Uterus (tissue), 4 donors: ENCODE results near the gene C20orf173. TPM values are rescaled to one million over a fixed set of nuclear protein-coding genes. Genes with fewer than 3 reads are reported as not detected.

Experiments
- DNase-seq, 2 donors: peaks; one replicate each; pipeline ENCODE4 v3.0.0-alpha.2; 2019 to 2020
- H3K27ac ChIP-seq, 2 donors: fragments of 200-600 bp; sonication (generic); 1 replicate in 1 of 2; 2 replicates in 1 of 2; pipeline ENCODE4 v1.5.1; 2016 to 2018
- H3K27me3 ChIP-seq, 2 donors: fragments of 200-600 bp; sonication (generic); one replicate each; pipeline ENCODE4 v1.5.1; 2018 to 2019; ENCODE audit warnings: control low read depth in 1 of 2
- H3K36me3 ChIP-seq, 2 donors: fragments of 200-600 bp; sonication (generic); one replicate each; pipeline ENCODE4 v1.5.1; 2019; ENCODE audit warnings: control low read depth in 1 of 2
- H3K4me1 ChIP-seq, 2 donors: fragments of 200-600 bp; sonication (generic); one replicate each; pipeline ENCODE4 v1.5.1; 2018 to 2019; ENCODE audit warnings: control low read depth in 1 of 2
- H3K4me3 ChIP-seq, 2 donors: fragments of 200-600 bp; sonication (generic); 1 replicate in 1 of 2; 2 replicates in 1 of 2; pipeline ENCODE4 v1.5.1; 2018 to 2019; ENCODE audit warnings: mild to moderate bottlenecking in 1 of 2
- H3K9me3 ChIP-seq, 2 donors: fragments of 200-600 bp; sonication (generic); one replicate each; pipeline ENCODE4 v1.5.1; 2019; ENCODE audit warnings: control low read depth in 1 of 2
- CTCF ChIP-seq, 4 experiments: fragments of 200-600 bp in 2 of 4; fragments of 450-650 bp in 2 of 4; sonication (generic) in 2 of 4; IDR thresholded peaks; one replicate each; pipeline ENCODE4 v1.5.1; 2016 to 2019; ENCODE audit warnings: antibody characterized with exemption in 4 of 4, mild to moderate bottlenecking in 2 of 4, moderate library complexity in 1 of 4
- POLR2A ChIP-seq, 2 donors: fragments of 450-650 bp; IDR thresholded peaks; one replicate each; pipeline ENCODE4 v1.6.1; 2016; ENCODE audit warnings: antibody characterized with exemption in 2 of 2, mild to moderate bottlenecking in 1 of 2, moderate library complexity in 1 of 2
- intact Hi-C: fragments of 100-400 bp; cut with DNase I; formaldehyde crosslinking; loops from one replicate; pipeline ENCODE4 v1.15.1; 2023; ENCODE audit warnings: low total_unique reads
- total RNA-seq, 4 donors: library from RNA; depleted of rRNA in 3 of 4; stranded (reverse); fragments of >200 nt in 3 of 4; gene quantifications; one replicate each; pipeline versions ENCODE4 v1.1.0 to v1.2.4, GENCODE V29; 2014 to 2023
- donor health status: DM: yes; HTN: yes; CAD: no.

Gene C20orf173
- total RNA-seq, 4 donors from 2014 or later, result not detected

- H3K9me3 ChIP-seq, result no peaks in the 10 kb centered on the region
- no peak overlapping the region for H3K4me3 ChIP-seq
- no peaks in the 10 kb centered on the region for H3K4me1 ChIP-seq
- DNase-seq, result no peak
- H3K27ac ChIP-seq, result no peak overlapping the region
- intact Hi-C loops, result no loop called here
- no peak for TF ChIP-seq CTCF (IDR thresholded peaks at IDR 0.05)
- TF ChIP-seq POLR2A (IDR thresholded peaks at IDR 0.05), result no peak
- no peaks in the 10 kb centered on the region for H3K36me3 ChIP-seq
- no peaks in the 10 kb centered on the region for H3K27me3 ChIP-seq
Measured at GRCh38 chr20:35504751-35505150, 24.7 kb downstream of the C20orf173 start.

- Histone ChIP-seq H3K4me1 (no peaks in the 10 kb centered on the region), H3K36me3 (no peaks in the 10 kb centered on the region), H3K27ac (no peak overlapping the region), H3K9me3 (no peaks in the 10 kb centered on the region), H3K4me3 (no peak overlapping the region), H3K27me3 (no peaks in the 10 kb centered on the region)
- DNase-seq, result peak in 1 of 2 donors; percentile 58
- TF ChIP-seq POLR2A (IDR thresholded peaks at IDR 0.05) (no peak), CTCF (IDR thresholded peaks at IDR 0.05) (no peak)
- intact Hi-C loops, result no loop called here
Measured at GRCh38 chr20:35503841-35504561, 25.5 kb downstream of the C20orf173 start.

- no peak overlapping the region for H3K27ac ChIP-seq
- H3K4me1 ChIP-seq, result no peaks in the 10 kb centered on the region
- H3K9me3 ChIP-seq, result no peaks in the 10 kb centered on the region
- H3K36me3 ChIP-seq, result no peaks in the 10 kb centered on the region
- H3K4me3 ChIP-seq, result no peak overlapping the region
- intact Hi-C loops, result no loop called here
- H3K27me3 ChIP-seq, result no peaks in the 10 kb centered on the region
- TF ChIP-seq CTCF (IDR thresholded peaks at IDR 0.05) (no peak), POLR2A (IDR thresholded peaks at IDR 0.05) (no peak)
- no peak for DNase-seq
Measured at GRCh38 chr20:35503281-35503680, 26.2 kb downstream of the C20orf173 start.

GRCh38 chr20:35502352-35502751, 27.1 kb downstream of the C20orf173 start:
- Histone ChIP-seq H3K4me3 (no peak overlapping the region), H3K27ac (no peak overlapping the region), H3K27me3 (no peaks in the 10 kb centered on the region), H3K36me3 (no peaks in the 10 kb centered on the region), H3K9me3 (no peaks in the 10 kb centered on the region), H3K4me1 (no peaks in the 10 kb centered on the region)
- TF ChIP-seq CTCF (IDR thresholded peaks at IDR 0.05) (no peak), POLR2A (IDR thresholded peaks at IDR 0.05) (no peak)
- intact Hi-C loops, result no loop called here
- no peak for DNase-seq

GRCh38 chr20:35499271-35499670, 30.2 kb downstream of the C20orf173 start:
- intact Hi-C loops, result no loop called here
- DNase-seq, result no peak
- no peaks in the 10 kb centered on the region for H3K27me3 ChIP-seq
- H3K4me3 ChIP-seq, result no peak overlapping the region
- no peak overlapping the region for H3K27ac ChIP-seq
- TF ChIP-seq POLR2A (IDR thresholded peaks at IDR 0.05) (no peak), CTCF (IDR thresholded peaks at IDR 0.05) (no peak)
- H3K4me1 ChIP-seq, result no peaks in the 10 kb centered on the region
- H3K36me3 ChIP-seq, result no peaks in the 10 kb centered on the region
- H3K9me3 ChIP-seq, result no peaks in the 10 kb centered on the region
